Activated T-helper 9 cell treated with anti-CD3 and anti-CD28 coated beads, Interleukin-2, amount 50 U/mL, for 16 hours (primary cell): ENCODE results near the gene MRC2.
"Not testable (repeated sequence)": the region's sequence is repeated elsewhere in the genome, so short reads cannot be mapped to it uniquely, and the experiment has no call there.

Source experiments
- DNase-seq: peaks from one replicate; pipeline ENCODE4 v3.0.0-alpha.2; 2020; ENCODE audit warnings: low read depth

Gene MRC2

DNA sequence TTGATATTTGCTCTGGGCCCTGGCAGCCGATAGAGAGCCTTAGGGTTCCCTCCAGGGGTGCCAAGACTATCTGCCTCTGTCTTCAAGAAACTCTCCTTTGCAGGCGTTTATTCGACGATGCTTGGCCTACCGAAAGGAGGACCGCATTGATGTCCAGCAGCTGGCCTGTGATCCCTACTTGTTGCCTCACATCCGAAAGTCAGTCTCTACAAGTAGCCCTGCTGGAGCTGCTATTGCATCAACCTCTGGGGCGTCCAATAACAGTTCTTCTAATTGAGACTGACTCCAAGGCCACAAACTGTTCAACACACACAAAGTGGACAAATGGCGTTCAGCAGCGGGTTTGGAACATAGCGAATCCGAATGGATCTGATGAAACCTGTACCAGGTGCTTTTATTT is 15.2 kb upstream of the MRC2 start:
- DNase-seq: not testable (repeated sequence)

DNA sequence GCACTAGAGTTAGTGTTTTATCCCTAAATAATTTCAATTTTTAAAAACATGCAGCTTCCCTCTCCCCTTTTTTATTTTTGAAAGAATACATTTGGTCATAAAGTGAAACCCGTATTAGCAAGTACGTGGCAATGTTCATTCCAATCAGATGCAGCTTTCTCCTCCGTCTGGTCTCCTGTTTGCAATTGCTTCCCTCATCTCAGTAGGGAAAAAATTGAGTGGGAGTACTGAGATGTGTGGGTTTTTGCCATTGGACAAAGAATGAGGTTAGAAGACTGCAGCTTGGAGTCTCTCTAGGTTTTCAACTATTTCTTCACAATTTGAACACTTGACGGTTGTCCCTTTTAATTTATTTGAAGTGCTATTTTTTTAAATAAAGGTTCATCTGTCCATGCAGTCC is 14.4 kb upstream of the MRC2 start:
- not testable (repeated sequence) for DNase-seq

DNA sequence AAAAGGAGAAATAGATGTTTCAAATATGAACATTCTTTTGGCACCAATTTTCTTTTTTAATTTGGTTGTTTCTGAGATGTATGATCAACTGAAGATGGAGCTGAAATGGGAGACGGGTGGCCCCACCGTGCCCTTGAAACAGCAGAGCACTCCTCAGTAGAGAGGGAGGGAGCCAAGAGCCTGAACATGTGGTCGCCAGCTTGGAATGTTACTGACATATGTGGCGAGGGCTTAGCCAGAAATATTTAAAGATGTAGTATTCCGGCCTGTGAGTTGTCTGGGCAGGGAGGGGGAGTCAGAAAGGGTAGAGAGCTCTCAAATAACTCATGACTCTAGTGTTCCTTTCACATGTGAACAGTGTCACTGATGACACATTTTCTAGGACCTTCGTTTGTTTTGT is 13.3 kb upstream of the MRC2 start:
- DNase-seq: no peak

DNA sequence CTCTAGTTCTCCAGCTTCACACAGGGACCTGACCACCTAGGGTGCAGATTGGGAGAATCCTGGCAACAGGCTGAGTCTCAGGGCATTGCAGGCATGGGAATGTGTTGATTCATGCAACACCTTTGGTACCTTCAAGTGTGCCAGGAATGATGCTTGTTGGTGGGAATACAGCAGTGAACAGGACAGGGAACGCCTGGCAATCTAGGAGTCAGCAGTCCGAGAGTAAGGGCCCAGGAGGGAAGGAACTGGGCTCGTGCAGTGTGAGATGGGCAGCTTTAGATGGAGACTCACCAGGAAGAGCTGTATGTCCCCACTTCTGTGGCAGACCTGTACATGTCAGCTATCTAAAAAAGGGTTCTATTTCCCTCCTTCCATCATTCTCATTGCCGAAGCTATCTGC is 12.0 kb upstream of the MRC2 start:
- no peak for DNase-seq

DNA sequence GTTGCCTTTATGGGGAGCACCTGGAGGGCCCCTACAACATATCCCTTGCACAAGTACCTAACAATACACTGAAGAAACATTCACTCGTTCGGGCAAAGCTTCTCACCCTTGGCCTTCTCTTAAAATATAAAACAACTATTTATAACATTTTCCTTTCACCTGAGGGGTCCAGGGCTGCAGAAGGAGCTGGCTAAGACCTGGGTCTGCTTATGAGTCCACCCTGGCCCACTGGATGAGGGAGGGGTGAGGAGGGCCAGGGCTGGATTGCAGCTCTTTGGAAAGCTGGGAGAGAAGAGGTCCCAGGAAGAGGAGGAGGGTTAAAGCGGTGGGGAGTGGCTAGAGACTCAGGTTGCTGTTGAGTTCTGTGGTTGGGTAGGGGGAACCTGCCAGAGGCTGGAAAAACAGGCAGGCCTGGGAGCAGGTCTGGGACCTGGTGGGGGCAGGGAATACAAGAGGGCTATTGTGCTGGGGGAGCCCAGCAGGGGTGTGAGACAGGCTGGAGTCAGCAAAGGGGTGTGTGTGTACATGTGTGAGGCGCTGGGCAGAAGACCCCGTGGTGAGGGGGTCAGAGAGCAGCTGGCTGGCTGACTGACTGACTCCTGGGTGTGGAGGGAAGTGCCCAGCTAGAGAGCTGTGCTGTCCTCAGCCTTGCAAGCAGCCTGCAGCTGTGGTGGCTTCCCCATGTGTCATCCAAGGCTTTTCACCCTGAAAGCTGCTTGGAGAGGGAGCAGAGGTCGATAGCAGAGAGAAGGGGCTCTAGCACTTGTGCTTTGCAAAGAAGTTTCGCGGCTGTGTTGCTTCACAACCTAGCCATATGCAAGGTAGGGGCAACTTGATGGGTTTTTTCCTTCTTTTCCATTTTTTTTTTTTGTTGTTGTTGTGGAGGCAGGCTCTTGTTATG is 10.2 kb upstream of the MRC2 start:
- no peak for DNase-seq

DNA sequence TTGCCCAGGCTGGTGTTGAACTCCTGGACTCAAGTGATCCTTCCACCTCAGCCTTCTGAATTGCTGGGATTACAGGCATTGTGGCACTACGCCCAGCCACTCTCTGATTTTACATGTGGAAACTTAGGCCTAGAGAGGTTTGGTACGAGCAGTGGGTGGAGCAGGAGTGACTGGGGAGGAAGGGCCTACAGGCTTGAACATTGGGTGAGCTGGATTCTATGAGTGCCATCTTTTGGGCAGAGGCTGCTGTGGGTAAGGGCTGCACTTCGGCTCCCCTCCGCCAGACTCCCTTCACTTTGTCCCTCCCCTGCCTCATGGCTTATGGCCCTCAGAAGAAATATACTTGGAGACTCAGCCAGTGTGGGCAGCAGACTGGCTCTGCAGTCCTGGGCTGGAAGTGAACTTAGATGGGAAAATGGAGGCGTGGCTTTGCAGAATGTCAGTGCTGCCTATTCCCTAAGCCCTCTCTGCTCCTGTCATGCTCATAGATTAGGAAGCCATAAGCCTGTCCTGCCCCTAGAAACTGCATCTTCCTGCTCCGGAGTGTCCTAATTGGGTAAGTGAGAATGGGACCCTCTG is 9.5 kb upstream of the MRC2 start:
- DNase-seq: no peak

DNA sequence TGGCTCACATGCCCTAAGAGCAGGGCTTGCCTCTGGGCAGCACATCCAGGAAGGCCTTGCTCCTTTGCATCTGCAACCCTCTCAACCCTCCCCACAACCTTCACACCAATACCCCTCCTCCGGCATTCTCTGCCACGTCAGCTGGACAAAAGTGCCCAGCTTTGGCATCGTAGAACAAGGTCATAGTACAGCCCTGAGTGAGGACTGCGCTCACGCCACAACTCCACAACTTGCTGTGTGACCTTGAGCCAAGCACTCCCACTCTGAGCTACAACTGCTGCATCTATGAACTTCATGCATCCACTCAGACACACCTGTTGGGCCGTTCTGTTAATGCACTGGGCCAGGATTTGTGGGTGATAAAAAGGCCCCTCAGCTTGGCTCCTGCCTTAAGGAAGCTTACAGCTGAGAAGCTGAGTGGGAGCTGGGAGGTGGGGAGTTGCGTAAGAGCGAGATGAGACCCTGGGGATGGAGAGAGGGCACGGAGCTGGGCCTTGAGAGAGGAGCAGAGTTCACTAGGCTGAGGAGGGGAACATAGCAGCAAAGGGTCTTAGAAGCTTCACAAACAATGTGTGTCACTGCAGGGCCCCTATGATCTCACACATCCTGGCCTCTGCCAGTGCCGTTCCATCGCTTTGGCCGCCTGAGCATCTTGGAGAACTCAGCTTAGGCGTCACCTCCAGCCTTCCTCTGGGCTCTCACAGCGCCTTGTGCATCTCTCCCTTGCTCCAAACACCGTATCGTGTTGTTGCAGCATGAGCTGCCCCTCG is 8.6 kb upstream of the MRC2 start:
- DNase-seq: no peak

DNA sequence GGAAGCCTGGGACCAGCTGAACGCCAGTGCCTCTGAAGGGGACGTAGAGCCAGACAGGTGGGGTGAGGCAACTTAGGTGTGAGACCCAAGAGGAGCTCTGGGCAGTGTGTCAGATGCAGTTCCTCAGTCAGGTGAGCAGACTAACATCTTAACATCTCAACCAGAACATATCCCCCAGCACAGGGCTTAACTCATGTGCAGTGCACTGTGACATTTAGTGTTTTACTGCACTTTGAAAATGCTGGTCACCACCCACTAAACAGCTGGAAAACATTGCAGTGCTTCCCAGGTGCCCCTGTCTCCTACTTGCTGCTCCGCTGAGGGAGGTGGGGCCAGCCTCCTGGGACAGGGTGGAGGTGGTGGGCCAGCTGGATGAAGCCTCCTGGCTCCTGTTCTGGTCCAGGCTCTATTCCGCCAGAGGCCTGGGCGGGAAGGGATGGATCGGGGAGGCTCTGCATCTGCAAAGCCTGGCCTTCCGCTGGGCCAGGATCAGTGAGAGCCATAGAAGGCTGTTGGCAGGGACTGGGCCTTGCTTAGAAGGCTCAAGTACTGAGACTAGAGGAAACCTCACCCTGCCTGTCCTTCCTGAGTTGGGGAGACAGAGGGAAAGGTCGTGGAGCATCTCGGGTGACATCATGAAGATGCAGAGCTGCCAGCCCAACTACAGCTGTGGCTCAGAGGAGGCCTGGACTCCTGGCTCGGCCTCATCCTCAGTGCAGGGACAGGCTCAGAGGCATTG is 7.9 kb upstream of the MRC2 start:
- DNase-seq: no peak

DNA sequence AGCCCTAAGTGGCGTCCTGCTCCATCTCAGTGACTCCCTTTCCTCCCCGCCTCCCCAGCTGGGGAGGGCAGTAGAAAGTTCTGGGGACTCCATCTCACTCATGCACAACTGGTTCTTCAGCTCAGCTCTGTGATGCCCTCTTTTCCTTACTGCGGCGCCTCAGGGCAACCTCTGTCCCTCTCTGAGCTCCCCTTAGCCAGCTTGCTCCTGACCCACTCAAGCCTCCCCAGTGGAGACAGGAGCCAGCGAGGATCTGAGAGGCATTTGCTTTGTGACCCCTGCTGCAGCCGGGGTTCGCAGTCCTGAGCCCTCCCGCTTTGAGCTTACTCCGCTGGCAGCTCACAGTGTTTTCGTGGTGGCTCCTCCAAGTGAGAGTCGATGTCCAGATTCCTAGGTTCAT is 6.2 kb upstream of the MRC2 start:
- DNase-seq: no peak

DNA sequence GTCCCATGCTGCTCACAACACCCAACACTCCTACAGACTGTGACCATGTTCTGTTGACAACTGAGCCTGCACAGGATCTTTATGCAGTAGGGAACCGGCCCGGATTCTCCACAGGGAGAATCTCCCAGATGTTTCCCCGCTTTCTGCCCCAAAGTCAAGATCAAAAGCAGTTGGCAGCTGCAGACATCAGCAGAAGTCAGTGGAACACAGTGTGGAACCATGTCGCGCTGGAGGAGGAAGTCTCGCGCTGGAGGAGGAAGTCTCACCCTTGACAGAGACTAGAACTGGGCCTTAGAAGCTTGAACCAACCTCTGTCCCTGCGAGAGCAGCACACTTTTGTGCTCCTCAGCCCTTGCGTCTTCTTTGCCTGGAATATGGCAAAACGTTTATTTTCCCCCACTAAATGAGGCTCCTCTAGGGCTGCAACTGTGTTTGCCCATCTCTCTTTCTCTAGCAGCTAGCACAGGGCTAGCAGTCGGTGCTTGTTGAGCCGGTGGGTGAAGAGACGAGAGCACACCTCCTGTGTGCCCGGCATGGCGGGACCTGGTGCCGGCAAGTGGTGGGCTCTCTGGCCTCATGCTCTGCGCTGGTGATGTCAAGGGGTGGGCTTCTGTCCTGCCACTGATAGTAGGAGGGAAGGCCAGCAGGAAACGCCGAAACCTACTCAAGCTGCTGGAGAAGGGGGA is 2.1 kb upstream of the MRC2 start:
- no peak for DNase-seq

DNA sequence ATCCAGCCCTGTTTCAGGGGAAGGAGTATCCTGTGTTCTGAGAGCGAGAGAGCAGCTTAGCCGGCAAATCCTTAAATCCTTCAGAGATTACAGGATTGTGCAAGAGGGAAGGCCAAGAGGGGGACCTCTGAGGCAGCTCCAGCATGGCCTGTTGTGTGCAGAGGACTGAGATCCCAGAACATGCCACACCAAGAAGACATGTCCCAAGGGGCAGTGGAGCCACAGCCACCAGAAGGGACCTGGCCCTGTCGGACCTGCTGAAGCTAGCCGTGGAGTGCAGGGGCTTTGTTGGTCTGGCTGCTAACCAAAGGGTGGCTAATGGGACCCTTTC is 1.6 kb upstream of the MRC2 start:
- DNase-seq: no peak

DNA sequence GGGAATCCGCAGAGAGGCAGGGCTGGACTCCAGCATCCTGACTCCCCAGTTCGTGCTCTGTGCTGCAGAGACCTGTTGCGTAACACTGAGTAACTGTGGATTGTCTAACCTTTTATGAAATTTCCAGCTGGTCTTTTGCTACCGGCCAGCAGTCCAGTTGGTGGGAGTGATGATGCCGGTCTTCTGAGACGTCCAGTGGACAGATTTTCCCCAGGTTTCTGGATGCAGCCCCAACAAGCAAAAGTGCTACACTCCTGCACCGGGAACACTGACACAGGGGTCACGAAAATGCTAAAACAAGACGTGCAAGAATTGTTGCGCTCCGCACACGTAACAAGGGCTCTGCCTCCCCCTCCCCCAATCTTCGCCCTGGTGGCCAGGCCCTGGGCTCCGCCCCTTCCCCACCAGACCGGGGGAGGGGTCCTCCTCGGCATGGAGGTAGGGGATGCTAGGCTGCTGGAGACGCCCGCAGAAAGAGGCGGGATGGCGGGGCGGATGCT is 701 bp upstream of the MRC2 start:
- DNase-seq: no peak

DNA sequence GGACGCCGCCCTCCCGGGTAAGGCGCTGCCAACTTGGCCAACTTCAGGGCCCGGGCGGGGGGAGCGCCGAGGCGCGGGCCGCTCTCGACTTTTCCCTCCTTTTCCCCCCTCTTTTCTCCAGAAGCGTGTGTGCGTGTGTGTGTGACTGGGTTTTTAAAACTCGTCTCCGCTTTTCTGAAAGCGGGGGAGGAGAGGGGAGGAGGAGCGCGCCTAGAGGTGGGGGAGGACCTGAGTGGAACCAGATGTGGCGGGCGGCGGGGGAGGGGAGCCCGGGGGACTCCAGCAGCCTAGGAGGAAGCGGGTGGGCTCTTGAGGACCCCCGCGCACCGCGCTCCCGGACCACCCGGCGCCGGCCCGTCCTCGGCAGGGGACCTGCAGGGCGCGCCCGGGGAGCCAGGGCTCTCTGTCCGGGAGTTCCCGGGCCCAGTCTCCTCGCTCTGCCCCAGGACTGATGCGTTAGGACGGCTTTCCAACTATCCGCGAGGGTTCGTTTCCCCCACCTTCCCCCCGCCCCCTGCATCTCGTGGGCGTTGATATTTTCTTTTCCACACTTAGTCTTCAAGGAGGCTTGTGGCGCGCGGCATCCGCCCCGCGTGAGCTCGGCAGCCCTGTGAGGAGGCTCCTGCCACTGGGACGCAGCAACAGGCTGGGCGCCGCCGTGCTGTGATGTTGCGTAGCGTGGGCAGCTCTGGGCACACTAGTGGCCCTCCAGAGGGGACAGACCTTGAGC is 599 bp downstream of the MRC2 start:
- no peak for DNase-seq

DNA sequence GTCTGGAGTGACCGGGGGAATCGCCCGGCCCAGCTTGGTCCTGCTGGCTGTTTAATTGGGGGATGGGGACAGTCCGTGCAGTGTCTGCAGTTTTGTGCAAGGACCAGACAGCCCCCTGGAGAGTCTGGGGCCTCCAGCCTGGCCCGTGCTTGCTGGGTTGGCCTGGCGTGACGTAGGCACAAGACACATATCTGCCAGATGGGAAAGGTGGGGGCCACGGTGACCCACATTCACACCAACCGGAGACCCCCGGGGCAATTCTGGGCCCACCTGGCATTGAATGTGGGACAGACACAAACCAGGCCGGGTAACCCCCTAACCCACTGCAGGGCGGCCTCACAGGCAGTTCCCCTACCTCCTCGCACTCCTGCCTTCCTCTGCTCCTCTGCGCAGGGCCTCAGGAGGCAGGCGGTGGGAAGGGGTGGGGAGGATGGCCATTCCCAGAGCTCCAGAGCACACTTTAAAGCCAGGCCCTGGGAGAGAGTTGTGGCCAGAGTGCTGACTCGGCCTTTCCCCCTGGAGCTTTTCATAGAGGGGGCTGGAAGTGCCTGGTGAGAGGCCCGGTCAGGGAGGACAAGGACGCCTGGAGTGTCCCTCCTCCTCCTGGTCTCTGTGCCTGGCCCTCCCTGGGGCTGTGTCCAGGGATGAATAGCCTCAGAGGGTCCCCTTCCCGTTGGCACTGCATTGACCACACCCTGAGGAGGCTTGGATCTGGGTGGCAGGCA is 1.5 kb downstream of the MRC2 start:
- DNase-seq: no peak

DNA sequence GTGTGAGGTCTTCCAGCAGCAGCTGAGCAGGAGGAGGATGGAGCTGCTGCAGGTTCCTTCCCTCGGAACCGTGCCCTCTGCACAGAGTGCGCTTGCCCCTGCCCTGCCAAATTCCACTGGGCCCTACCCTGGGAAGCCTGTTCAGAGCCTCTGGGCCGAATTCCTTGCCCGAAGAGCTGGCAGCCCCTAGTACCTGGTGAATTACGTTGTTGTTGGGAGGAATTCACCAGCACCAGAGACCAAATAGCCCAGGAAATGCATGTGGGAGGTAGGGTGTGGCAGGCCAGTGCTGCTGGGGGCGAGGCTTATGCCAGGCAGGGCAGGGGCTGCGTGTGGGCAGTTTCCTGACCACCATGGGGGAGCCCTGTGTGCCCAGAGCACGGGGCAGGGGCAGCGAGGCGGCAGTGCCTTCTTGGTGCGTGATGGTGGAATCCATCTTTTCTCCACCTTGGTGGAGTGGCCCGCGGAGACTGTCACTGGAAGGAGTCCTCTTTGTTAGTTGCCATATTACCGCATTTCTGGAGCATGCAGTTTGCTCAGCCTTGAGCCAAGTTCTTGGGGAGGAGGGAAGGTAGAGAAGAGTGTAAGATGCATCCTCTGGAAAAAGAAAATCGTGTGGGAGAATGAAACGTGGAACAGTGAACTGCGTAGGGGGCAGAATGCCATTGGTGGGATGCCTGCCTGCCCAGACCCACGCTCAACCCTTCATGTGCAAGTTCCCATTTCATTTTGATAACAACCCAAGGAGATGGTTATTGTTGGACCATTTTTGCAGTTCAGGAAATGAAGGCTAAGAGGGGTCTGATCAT is 2.3 kb downstream of the MRC2 start:
- no peak for DNase-seq

DNA sequence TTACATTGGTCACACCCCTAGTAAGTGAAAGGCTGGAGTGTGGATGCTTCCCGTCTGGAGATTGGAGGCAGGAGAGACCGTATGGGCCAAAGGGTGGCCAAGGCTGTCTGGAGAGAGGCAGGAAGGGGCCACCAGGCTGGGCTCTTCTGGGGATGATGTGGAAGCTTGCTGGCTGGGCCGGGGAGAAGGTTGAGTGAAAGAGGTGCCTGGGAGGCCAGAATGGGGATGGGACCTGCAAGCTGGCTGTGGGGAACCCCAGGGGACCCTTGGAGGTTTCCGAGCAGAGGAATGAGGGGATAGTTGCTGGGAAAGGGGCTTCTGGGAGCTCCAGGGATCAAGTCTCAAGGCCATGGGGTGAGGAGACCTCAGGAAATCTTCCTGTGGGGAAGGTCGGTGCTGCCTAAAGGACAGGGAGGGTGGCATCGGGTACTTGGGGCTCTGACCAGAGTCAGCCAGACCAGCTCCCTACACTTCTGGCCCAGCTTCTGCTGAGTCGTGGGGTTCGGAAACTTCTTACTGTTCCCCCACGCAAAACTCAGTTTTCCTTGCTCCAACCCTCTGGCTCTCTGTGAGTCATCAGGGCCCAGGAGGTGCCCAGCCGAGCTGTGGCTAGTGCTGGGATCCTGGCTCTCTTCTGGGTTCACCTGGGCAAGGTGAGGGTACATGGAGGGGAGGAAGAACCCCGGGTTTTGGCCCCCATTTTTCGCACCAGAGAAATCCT is 3.1 kb downstream of the MRC2 start:
- no peak for DNase-seq

DNA sequence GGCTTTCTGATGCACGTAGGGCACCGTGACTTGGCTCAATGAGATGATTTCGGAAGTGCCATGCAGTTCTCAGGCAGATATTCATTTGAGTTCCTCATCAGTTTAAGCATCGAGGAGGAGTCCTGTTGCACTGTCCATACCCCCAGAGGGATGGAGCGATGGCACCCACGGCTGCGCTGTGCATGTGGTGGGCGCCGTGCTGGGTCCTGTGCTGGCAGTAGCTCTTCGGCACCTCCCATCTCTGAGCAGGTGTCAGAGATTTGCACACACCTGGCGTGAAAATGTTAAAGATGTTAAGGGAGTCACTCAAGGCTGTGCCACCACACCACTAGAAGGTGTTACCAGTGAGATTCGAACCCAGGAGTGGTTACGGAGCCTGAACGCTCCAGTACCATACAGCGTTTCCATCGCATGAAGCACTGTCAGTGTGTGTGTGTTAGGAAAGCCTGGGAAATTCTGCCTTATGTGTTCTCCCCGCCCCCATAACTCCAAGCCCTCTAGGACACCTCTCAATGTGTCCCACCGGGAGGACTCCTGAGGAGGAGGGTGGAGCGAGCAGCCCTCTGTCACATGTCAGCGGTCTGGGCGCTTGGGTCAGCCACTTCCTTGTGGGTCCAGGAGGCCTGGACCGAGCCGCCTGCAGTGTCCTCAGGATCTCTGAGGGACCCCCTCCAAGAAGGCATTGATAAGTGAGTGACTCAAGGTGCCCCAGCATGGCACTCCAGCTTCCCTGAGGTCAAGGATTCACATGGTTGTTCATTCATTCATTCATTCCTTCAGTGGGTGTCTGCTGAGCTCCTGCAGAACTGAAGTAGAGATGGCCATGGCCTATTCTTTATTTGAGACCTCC is 3.8 kb downstream of the MRC2 start:
- DNase-seq: no peak
